HG02884 (cell line): Measurements from ENCODE around the gene PRCD.
"Not testable (repeated sequence)": the region's sequence is repeated elsewhere in the genome, so short reads cannot be mapped to it uniquely, and the experiment has no call there.

Source experiments
- ATAC-seq: cut with Tn5 transposase; IDR thresholded peaks from one replicate; pipeline ENCODE4 v1.9.1; 2021; ENCODE audit warnings: mild to moderate bottlenecking, moderate library complexity; ENCODE audit not compliant: unreplicated experiment

PRCD gene

DNA sequence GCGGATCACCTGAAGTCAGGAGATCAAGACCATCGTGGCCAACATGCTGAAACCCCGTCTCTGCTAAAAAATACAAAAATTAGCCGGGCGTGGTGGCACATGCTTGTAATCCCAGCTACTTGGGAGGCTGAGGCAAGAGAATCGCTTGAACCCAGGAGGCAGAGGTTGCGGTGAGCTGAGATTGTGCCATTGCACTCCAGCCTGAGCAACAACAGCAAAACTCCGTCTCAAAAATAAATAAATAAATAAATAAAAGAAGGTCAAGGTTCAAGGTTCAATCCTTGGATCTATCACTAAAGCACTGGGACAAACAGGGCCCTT lies 14.4 kb upstream of the PRCD start:
- not testable (repeated sequence) for ATAC-seq

DNA sequence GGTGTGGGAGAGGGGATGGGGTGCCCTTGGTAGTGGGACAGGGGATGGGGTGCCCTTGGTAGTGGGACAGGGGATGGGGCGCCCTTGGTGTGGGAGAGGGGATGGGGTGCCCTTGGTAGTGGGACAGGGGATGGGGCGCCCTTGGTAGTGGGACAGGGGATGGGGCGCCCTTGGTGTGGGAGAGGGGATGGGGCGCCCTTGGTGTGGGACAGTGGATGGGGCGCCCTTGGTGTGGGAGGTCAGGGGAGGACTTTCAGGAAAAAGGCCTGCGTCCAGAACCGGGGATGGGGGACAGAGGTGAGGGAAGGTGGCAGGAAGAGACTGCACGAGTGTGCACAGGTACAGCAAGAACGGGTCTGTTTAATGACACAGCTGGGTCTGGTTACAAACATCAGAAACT lies 12.8 kb upstream of the PRCD start:
- ATAC-seq, result not testable (repeated sequence)

DNA sequence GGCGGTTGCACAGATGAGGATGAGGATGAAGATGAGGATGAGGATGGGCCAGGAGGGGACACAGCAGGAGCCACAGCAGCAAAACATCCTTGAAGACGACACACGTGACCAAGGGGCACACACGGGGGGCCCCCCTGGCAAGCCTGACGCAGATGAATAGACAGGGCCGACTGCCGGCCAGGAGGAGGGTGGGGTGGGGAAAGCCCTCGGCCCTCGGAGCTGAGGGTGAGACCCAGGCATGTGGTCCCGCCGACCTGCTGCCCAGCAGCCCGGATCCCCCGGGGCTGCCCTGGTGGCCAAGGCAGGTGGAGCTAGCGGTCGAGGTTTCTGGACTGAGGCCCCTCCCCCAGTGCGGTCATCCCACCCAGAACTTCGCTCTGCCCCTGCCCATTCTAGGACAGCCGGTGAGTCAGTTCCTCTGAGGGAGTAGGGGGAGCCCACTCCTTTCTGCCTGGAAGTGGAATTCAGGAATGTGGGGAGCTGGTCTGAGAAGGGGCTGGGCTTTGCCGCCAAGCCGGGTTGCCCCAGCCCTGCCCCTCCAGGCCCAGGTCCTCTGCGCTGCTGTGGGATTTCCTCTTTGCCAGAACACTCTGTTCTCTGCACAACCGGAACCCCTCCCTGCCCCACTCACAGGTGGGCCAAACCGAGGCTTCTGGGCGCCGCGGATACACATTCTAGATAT lies 12.3 kb upstream of the PRCD start:
- ATAC-seq, result no peak

DNA sequence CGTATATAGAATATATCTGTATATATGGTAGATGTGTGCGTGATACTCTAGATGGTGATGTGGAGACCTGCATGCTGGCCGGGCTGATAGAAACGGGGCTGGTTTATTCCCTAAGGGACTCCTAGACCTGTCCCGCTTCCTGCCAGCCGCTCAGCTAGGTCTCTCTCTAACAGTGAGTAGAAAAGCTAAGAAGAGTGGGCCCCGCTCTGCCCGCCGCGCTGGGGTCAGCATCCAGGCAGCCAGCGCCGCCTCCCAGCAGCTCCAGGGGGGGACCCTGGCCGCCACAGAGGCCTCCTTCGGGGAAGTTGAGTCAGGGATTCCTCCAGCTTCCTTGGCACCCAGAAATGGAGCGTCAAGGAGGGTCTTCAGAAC lies 11.7 kb upstream of the PRCD start:
- ATAC-seq, result no peak

DNA sequence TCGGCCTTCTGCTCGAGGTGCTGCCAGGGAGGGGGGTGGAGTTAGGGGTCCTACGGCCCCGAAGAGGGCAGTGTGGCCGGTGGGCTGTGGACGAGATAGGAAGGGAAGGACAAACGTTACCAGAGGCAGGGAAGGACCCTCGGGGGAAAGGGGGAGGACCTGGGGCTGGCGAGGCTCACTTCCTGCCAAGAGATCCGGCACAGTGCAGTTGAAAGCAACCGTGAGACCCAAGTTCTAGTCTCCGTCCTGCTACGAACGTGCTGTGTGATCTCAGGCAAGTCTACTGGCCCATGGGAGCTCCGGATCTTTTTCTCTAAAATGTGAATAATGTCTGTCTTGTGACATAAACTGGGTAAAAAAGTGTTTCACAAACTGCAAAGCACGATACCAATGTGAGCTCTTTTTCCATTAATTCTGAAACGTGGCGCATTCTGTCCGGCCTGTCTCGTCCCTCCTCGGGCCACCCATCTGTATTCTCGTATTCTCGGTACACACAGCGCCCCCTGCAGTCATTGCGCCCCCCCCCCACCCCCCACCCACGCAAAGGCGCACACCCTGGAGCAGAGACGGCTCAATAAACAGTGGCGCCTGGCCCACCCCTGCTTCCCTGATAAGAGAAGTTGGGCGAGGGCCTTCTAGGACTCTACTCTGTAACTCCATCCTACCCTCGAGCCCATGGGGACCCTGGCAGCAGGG lies 11.2 kb upstream of the PRCD start:
- no peak for ATAC-seq

DNA sequence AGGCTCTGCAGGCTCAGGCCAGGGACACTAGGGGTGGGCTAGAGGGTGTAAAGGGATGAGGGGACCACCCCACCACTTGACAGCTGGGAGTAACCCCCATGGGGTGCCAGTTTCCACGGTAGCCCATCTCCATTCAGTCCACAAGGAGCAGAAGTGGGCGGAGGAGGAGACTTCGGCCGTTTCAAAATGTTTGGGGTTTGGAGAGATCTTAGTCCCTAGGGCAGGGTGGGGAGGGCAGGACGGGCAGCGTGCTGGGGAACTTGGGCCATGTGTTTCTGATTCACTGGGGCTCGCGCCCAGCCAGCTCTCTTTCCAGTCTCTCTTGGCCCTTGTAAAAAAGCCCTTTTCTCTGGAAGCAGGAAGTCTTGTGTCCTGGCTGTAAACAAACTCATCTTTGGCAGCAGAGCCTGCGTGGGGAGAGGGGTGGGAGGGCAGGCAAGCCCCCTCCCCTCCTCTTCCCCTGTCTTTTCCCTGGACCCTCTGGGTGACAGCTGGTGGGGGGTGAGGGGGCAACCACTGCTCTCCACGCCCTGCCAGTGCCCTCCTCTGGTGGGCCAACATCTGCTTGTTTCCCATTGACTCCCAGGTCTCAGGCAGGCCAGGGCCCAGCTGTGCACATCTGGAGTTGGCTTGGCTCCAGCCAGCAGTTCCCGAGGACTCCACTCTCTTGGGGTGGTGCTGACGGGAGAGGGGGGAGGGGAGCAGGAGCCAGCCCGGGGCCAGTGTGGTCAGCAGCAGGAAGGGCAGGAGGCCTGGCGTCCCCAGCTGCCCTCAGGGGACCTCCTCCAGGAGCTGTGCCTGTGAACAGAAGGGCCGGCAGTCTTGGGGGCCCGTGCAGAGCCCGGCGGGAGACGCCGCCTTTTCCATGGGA lies 10.4 kb upstream of the PRCD start:
- no peak for ATAC-seq

DNA sequence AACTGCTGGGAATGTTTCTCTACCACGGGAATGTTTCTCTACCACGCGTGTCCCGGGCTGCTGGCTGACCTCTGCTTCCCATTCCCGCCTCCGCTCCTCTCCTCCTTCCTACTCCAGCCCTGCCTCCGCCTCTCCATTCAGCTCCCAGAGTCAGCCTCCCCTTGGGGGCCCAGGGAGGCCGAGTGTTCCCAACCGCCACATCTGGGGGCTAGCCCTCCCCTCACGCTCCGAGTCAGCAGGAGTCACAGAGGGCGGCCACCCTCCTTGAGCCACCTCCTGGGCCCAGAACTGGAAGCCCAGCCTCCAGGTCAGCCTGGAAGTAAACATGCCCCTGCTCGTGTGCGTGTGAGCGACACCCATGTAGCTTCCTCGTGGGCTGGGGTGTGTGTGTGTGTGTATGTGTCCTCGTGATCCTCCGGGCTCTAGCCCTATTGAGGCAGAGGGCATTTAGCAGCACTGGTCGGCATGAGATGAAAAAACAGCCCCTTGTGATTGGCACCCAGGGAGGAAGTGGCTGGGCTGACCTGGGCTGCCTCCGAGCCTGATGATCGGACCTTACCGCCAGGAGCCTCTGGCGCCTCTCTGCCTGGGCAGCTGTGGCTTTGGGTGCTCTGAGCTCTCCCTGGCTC lies 9.6 kb upstream of the PRCD start:
- ATAC-seq, result no peak

DNA sequence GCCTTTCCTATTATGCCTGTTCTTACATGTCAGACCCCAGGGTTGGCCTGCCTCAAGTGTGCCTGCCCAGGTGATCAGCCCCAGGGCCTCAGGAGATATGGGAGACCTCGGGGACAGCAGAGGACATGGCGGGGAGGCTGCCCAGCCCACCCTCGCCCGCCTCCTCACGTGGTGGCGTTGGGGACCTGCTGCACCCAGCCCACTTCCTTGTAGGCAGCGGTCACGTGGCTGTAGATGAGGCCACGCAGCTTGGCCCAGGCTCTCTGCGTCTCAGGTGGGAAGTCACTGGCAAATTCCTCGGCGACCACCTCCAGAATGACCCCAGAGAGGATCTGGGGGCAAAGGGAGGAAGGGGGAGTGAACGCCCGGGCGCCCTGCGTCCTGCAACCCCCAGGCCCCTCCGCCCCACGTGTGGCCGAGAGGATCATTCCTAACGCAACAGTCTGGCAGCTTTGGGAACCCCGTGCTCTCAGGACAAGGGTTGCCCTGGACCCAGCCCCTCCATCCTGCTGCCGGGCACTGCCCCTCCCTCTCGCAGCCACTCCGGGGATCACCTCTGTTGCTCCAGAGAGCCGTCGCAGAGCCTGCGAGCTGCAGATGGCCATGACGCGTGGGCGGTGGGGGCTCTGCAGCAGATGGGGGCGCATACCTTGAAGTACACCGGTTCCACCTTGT lies 8.9 kb upstream of the PRCD start:
- no peak for ATAC-seq

DNA sequence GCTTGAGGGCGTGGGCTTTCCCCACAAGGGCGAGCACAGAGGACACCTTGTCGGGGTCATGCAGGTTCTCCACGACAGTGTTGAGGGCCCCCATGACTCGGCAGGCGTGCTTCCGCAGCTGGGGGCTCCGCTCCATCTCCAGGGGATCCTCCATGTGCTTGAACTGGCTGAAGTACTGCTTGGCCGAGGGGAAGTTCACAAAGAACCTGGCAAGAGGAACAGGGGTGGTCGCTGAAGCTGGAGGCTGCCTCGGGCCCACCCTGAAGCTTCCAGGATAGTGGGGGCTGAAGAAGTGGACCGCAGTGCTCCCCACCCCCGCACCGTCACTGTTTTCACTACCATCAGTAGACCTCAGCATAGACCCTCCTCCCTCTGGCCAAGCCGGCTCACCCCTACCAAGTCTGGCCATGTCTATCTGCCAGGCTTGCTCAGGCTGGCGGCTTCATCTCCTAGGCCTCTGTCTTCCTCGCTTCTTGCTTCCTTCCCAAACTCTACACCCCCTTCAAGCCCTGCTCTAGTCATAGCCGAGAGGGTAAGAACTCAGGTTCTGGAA lies 8.3 kb upstream of the PRCD start:
- ATAC-seq, result no peak

DNA sequence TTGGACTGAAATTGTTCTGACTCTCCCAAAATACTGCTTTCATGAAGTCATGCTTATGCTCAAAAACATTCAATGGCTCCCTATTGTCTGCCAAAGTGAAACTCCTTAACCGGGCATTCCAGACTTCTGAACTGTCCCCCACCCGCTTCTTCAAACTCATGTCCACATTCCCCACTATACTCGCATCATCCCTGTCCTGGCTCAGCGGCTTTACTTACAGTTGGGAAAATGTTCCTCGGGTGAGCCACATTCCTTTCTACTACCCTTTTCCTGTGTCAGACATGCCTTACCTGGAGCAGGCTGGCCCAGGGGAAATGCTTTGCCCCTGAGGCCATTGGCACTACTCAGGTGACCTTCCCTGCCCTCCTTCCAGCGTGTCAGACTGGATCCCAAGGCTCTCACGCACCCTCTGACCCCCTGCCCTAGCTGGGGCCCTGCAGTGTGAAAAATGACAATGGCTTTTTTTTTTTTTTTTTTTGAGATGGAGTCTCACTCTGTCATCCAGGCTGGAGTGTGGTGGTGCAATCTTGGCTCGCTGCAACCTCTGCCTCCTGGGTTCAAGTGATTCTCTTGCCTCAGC lies 7.7 kb upstream of the PRCD start:
- ATAC-seq, result no peak

DNA sequence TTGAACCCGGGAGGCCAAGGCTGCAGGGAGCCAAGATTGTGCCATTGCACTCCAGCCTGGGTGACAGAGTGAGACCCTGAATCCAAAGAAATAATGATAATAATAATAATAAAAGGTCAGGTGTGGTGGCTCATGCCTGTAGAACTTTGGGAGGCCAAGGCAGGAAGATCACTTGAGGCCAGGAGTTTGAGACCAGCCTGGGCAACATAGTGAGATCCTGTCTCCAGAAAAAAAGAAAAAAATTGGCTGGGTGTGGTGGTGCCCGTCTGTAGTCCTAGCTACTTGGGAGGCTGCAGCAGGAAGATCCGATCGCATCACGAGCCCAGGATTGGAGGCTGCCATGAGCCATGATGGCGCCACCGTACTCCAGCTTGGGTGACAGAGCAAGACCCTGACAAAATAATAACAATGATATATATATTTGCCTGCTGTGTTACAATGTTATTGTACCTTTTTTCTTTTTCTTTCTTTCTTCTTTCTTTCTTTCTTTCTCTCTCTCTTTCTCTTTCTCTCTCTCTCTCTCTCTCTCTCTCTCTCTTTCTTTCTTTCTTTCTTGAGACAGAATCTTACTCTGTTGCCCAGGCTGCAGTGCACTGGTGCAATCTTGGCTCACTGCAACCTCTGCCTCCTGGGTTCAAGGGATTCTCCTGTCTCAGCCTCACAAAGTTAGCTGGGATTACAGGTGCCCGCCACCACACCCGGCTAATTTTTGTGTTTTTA lies 6.0 kb upstream of the PRCD start:
- not testable (repeated sequence) for ATAC-seq

DNA sequence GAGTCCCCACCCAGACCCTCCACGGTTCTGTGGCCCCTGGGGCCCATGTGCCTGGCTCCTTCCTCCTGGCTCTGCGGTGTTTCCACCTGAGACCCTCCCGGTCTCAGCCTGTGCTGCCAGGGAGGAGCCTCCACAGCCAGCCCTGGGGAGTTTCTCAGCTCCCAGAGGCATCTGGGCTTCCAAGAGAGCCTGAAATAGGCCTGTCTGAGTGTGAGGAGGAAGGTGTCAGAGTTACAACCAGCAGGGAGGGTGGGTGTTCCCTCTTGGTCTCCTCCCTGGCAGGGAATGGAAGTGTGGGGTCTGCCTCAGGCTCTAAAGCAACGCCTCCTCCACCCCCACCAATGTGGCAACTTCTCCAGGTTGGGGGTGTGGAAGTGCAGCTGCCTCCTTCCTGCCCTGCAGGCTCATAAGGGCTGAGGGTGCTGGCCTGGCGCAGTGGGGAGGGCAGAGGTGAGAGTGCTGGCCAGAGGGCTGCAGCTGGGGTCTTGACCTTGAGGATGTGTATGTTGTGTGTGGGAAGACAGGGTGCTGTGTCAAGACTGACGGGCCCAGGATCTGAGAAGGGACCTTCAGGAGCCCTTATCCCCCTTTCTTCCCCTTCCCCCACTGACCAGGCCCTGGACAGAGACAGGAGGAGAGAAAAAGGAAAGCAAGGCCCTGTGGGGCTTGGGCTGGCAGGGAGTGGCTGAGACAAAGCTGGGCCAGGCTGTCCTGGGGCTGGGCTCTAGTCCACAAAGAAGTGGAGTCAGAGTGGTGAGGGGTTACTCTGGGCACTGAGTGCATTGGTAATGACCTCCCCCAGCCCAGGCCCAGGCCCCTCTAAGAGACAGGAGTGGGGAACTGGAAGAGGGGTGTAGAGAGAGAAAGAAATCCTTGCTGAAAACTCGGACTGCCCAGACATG lies 4.8 kb upstream of the PRCD start:
- no peak for ATAC-seq

DNA sequence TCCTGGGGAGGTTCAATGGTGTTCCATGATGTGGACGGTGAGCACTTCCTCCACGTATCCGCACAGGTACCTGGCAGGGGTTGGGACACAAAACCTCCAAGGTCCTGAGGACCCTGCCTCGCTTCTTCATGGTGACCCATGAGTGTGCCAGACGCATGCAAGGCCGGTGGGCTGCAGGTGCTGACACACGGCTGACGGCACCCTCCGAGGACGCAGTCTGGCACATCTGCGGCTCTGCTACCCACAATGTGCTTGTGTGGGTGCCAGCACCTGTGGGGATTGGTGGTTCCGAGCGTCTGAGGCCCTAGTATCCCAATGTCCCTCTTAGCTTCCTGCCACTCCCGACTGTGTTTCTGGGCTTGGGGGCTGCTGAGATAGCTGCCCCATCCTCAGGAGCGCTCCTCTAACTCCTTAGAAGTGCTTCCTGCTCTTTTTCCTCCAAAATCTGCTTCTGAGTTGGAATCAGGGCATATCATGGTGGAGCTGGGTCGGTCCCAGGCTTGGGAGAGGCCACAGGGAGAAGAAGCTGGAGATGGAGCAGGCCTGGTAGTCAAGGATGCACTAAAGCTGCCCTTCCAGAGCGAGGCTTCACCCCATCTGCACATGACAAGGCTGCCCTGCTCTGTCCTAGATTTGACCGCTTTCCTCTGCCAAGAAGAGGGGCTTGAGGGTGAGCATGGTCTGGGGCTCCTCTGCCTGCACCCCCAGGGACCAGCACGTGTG lies 3.9 kb upstream of the PRCD start:
- ATAC-seq, result no peak

DNA sequence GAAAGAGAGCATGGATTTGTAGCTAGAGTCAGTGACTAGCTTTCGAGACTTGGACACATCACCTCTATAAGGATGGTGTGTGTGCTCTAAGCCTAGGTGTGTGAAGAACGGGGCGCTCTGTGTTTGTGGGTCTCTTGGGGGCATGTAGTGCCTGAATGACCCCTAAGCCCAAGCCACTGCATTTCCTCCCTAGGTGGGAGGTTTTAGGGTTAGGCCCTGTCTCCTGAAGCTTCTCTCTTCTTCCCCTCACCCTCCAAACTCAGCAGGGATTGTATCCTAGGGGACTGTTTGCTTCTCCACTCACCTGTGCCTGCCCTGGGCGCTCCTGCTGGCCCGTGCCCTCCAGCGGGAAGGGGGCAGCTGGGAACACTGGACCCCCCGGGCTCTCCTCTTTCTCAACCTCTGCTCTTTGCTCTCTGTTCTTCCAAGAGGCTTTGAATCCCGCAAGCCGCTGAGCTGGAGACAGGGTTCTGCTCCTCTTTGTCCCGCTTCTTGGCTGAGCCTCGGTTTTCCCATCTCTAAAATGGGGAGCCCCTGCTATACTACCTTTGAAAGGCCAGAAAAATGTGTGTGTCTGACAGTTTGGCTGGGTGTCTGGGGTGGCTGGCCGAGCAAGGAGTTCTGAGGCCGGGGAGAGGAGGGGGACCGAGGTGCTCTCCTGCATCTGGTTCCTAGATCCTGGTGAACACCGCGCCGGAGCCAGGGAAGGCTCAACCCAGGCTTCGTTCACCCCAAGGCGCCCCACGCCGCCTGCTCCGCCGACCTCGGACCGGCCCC lies 3.1 kb upstream of the PRCD start:
- no peak for ATAC-seq

DNA sequence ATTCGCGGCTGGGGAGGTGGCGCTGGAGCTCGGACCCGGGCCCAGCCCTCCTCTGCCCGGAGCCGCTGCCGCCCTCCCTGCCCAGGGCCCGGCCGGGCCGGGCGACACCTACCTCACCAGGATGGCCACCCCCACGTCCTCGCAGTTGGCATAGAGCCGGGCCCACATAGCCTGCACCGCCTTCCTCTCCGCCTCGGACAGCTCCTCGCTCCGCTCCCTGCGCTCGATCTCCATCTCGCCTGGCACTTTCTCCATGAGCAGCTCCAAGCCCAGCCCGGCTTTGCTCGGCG lies 2.6 kb upstream of the PRCD start:
- ATAC-seq, result no peak

DNA sequence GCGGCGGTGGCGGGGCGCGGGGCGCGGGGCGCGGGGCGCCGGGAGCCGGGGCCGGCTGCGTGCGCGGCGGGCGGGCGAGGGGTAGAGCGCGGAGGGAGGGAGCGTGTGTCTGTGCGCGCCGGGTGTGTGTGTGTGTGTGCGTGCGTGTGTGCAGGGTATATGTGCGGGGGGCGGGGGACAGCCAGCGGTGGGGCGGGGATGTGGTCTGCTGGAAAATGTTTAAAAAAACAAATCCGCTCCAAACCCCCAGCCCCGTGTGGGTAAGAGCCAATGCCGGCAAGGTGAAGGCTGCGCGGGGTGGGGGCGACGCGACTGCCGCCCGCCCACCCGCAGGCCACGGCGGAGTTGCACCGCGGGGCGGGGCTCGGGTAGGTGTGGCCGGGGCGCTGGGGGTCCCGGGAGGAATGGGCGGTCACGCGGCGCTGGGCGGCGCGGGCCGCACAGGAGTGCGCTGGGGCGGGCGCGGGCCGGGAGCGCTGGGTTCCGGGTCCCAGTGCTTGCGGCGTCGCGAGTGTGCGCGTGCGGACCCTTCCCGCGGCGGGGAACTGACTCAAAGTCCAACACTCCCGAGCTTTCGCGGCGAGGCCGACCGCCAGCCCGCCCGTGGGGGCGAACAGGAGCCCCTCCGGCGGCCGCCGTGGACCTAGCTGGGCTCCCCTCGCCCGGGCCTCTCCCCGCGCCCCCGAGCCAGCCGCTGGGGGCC lies 2.1 kb upstream of the PRCD start, which contains the start of gene CYGB:
TSS of gene CYGB (minus strand) at position 132 of the 703 bp plus-strand sequence. CDS start 167 bp downstream, outside the sequence.
- no peak for ATAC-seq
